GM12878 (cell line): ENCODE data around the gene CARD11. TPM values are rescaled to one million over a fixed set of nuclear protein-coding genes. Genes with fewer than 3 reads are reported as not detected.

Experiments
- ATAC-seq: fragments of 200-7000 bp; cut with Tn5 transposase; 3 replicates; pipeline ENCODE4 v1.9.1; 2020; ENCODE audit warnings: mild to moderate bottlenecking, moderate library complexity
- BruUV-seq: library from RNA; stranded (reverse); fragments of 400-500 nt; replicated peaks from 2 replicates; lab custom pipeline; 2021; lab: Mats Ljungman, UMichigan
- CTCF ChIA-PET: fragments of 300-600 bp; sonication (Branson Sonifier 250); formaldehyde crosslinking; extraction: SDS; loops from one replicate; lab custom pipeline; 2021; ENCODE audit warnings: inconsistent platforms; lab: Yijun Ruan, JAX
- POLR2A ChIA-PET: fragments of 350-600 bp; formaldehyde crosslinking; extraction: SDS; loops from one replicate; lab custom pipeline; 2021; ENCODE audit warnings: inconsistent platforms; lab: Charles Lee
- RAD21 ChIA-PET: fragments of 300-600 bp; sonication (Branson Sonifier 250); formaldehyde crosslinking; loops from one replicate; lab custom pipeline; 2023; ENCODE audit warnings: antibody characterized with exemption; ENCODE audit not compliant: unreplicated experiment; lab: Charles Lee
- SMC1A ChIA-PET: fragments of 300-600 bp; sonication (Branson Sonifier 250); formaldehyde crosslinking; loops from one replicate; lab custom pipeline; 2023; ENCODE audit not compliant: unreplicated experiment, uncharacterized antibody; lab: Charles Lee
- DNase-seq: peaks from one replicate; pipeline ENCODE4 v3.0.0-alpha.2; 2011; ENCODE audit warnings: low read depth, low spot score
- FAIRE-seq: peaks from 3 replicates; lab custom pipeline; 2011; peaks lifted over from hg19 to GRCh38; lab: Jason Lieb, UNC
- H2AFZ ChIP-seq: 2 replicates; pipeline ENCODE4 v1.6.0; 2011; ENCODE audit warnings: low read depth, low read length, control low read depth; ENCODE audit not compliant: control insufficient read depth
- H3K27ac ChIP-seq: 2 replicates; pipeline ENCODE4 v1.5.1; 2011; ENCODE audit warnings: control low read depth; ENCODE audit not compliant: control insufficient read depth, insufficient read depth
- H3K27me3 ChIP-seq, 2 experiments: replicated peaks in 1 of 2; 2 replicates each; pipeline versions ENCODE4 v1.6.0 to v1.6.1; 2011; ENCODE audit warnings: low read length in 1 of 2; ENCODE audit not compliant: control insufficient read depth in 2 of 2, insufficient read depth in 2 of 2
- H3K36me3 ChIP-seq, 2 experiments: 2 replicates each; pipeline ENCODE4 v1.5.1; 2011; ENCODE audit warnings: low read length in 1 of 2; ENCODE audit not compliant: control insufficient read depth in 2 of 2, insufficient read depth in 2 of 2
- H3K4me1 ChIP-seq: 2 replicates; pipeline ENCODE4 v1.6.1; 2011; ENCODE audit warnings: mild to moderate bottlenecking, low read length, moderate library complexity, mixed read lengths; ENCODE audit not compliant: control insufficient read depth, insufficient read depth
- H3K4me2 ChIP-seq: 2 replicates; pipeline ENCODE4 v1.6.0; 2011; ENCODE audit warnings: control low read depth; ENCODE audit not compliant: control insufficient read depth, insufficient read depth
- H3K4me3 ChIP-seq: fragments of 200-600 bp; sonication (generic); 2 replicates; pipeline ENCODE4 v1.5.1; 2016
- H3K79me2 ChIP-seq: 2 replicates; pipeline ENCODE4 v1.6.0; 2011; ENCODE audit warnings: low read length; ENCODE audit not compliant: control insufficient read depth, insufficient read depth
- H3K9ac ChIP-seq: 2 replicates; pipeline ENCODE4 v1.8.0; 2011; ENCODE audit warnings: low read length, control low read depth, mixed read lengths; ENCODE audit not compliant: control insufficient read depth, insufficient read depth
- H3K9me3 ChIP-seq: replicated peaks from 3 replicates; pipeline ENCODE4 v1.5.1; 2011; ENCODE audit warnings: mild to moderate bottlenecking, low read length; ENCODE audit not compliant: control insufficient read depth, insufficient read depth
- H4K20me1 ChIP-seq: 2 replicates; pipeline ENCODE4 v1.6.0; 2011; ENCODE audit not compliant: control insufficient read depth, insufficient read depth
- ASH2L ChIP-seq: fragments of 300-600, 200-600 bp; sonication (generic); IDR thresholded peaks from 2 replicates; pipeline ENCODE4 v1.6.1; 2017; ENCODE audit warnings: low read depth, mild to moderate bottlenecking, borderline replicate concordance
- DPF2 ChIP-seq: fragments of 450-650 bp; IDR thresholded peaks from 2 replicates; pipeline ENCODE4 v1.6.1; 2017; ENCODE audit warnings: mild to moderate bottlenecking
- ETV6 ChIP-seq, 2 experiments: fragments of 450-650 bp in 1 of 2; IDR thresholded peaks in 1 of 2; conservative IDR thresholded peaks in 1 of 2; 2 replicates each; pipeline ENCODE4 v1.6.1; 2014; ENCODE audit warnings: antibody characterized with exemption in 1 of 2, borderline replicate concordance in 1 of 2, low read depth in 1 of 2, mild to moderate bottlenecking in 1 of 2, moderate library complexity in 1 of 2
- GATAD2B ChIP-seq: fragments of 450-650 bp; conservative IDR thresholded peaks from 2 replicates; pipeline ENCODE4 v1.6.1; 2017; ENCODE audit warnings: low read depth, mild to moderate bottlenecking, moderate library complexity
- HDAC6 ChIP-seq: fragments of 200-600 bp; sonication (generic); IDR thresholded peaks from one replicate; pipeline ENCODE4 v1.8.0; 2017; ENCODE audit warnings: antibody characterized with exemption; ENCODE audit not compliant: unreplicated experiment
- JUNB ChIP-seq: IDR thresholded peaks from 2 replicates; pipeline ENCODE4 v1.6.1; 2016; ENCODE audit warnings: antibody characterized with exemption, mild to moderate bottlenecking
- MLLT1 ChIP-seq: fragments of 450-650 bp; IDR thresholded peaks from 2 replicates; pipeline ENCODE4 v1.6.1; 2016; ENCODE audit warnings: mild to moderate bottlenecking
- MTA3 ChIP-seq: IDR thresholded peaks from 2 replicates; pipeline ENCODE4 v1.6.1; 2012; ENCODE audit warnings: low read length, inconsistent platforms, borderline replicate concordance
- RAD21 ChIP-seq: IDR thresholded peaks from 2 replicates; pipeline ENCODE4 v1.6.1; 2011; ENCODE audit warnings: mild to moderate bottlenecking, low read depth, low read length, moderate library complexity; ENCODE audit not compliant: insufficient read depth
- RAD51 ChIP-seq: fragments of 450-650 bp; IDR thresholded peaks from 2 replicates; pipeline ENCODE4 v1.6.1; 2016; ENCODE audit warnings: moderate library complexity, mild to moderate bottlenecking, inconsistent platforms
- STAT3 ChIP-seq: IDR thresholded peaks from 2 replicates; pipeline ENCODE4 v1.6.1; 2011; ENCODE audit warnings: low read depth, low read length, improper control_type of control experiment
- TAF1 ChIP-seq: IDR thresholded peaks from 2 replicates; pipeline ENCODE4 v1.6.1; 2011; ENCODE audit warnings: mild to moderate bottlenecking, low read depth, low read length, borderline replicate concordance
- TBL1XR1 ChIP-seq: IDR thresholded peaks from 2 replicates; pipeline ENCODE4 v1.6.1; 2012; ENCODE audit warnings: low read depth, low read length, improper control_type of control experiment
- TCF7 ChIP-seq: IDR thresholded peaks from 2 replicates; pipeline ENCODE4 v1.6.1; 2014; ENCODE audit warnings: antibody characterized with exemption, borderline replicate concordance
- ZNF622 ChIP-seq: fragments of 450-650 bp; IDR thresholded peaks from 2 replicates; pipeline ENCODE4 v1.6.1; 2017; ENCODE audit warnings: mild to moderate bottlenecking, inconsistent platforms
- ZZZ3 ChIP-seq: IDR thresholded peaks from 2 replicates; pipeline ENCODE4 v1.6.1; 2011; ENCODE audit warnings: low read depth; ENCODE audit not compliant: control insufficient read depth, insufficient read length
- WGBS: methylation state at CpG from one replicate; pipeline ENCODE4 v1.1.6; 2016; ENCODE audit warnings: low lambda C conversion rate; ENCODE audit not compliant: insufficient replicate concordance, insufficient coverage; ENCODE audit errors: missing lambda C conversion rate; 5-methylcytosine and 5-hydroxymethylcytosine counted together
- in situ Hi-C: fragments of 300-500 bp; cut with MboI; formaldehyde crosslinking; loops from 9 replicates; pipeline ENCODE4 v1.14.3; 2018; ENCODE audit warnings: mixed read lengths
- intact Hi-C: fragments of 100-400 bp; cut with micrococcal nuclease; formaldehyde crosslinking; loops from one replicate; pipeline ENCODE4 v1.14.2; 2022; ENCODE audit not compliant: unreplicated experiment
- polyA plus RNA-seq, 11 experiments: library from polyadenylated mRNA; depleted of rRNA in 4 of 11; unstranded in 6 of 11; stranded (reverse) in 5 of 11; fragments of >200 nt; fragmentation: Nextera tagmentation in 4 of 11; fragmentation: Illumina TruSeq in 1 of 11; extraction: Ambion mirVana in 4 of 11; extraction: Trizol in 1 of 11; gene quantifications; 1 replicate in 1 of 11; 2 replicates in 10 of 11; pipeline versions ENCODE4 v1.2.1 to v1.2.3, GENCODE V29; 2011 to 2016; ENCODE audit warnings: inconsistent platforms in 2 of 11, missing spikeins in 2 of 11, low read depth in 1 of 11
- total RNA-seq, 4 experiments: library from RNA; depleted of rRNA in 3 of 4; stranded (reverse); fragments of >200 nt in 3 of 4; fragmentation: Illumina TruSeq in 1 of 4; extraction: Trizol in 1 of 4; gene quantifications; 2 replicates each; pipeline versions ENCODE4 v1.2.1 to v1.2.3, GENCODE V29; 2013 to 2021

CARD11 gene
- total and polyA plus RNA-seq, 10 of the 15 experiments (the other 5 are each of a cell fraction or from before 2014, with no cell fraction given): 0.27 to 72.0 (median 28.4) TPM

DNA sequence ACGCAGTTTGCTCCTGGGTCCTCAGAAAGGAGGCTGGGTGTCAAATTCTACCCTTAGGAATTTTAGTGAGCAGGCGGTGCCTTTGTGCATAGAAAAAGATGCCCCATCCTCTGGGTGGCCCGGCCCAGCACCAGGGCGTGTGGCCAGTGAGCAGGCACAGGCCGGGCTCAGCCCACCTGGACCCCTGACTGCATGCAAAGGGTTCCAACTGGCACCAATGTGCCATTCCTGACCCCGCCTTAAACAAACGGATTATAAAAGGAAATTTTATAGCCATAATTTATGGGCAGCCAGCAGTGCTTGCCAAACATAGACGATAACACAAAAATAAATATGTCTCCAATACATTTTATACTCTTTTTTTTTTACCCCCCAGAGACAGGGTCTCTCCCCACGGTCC is 159.5 kb downstream of the CARD11 start:
- DNase-seq: no peak
- ChIA-PET CTCF (interaction anchor here (1.1 kb wide), 1 partner anchor 270 kb away, joined by 3 read pairs; no protein-coding TSS in a partner anchor), POLR2A (interaction anchor here (0.7 kb wide), 1 partner anchor 728 kb away, joined by 4 read pairs; no protein-coding TSS in a partner anchor), SMC1A (no interaction called here)
- intact Hi-C loops: no loop called here
- H3K27me3 ChIP-seq: no peaks in the 10 kb centered on the region
- no peaks in the 10 kb centered on the region for H3K9me3 ChIP-seq
- H3K4me2 ChIP-seq: no peak overlapping the region
- no peak overlapping the region for H2AFZ ChIP-seq
- no peaks in the 10 kb centered on the region for H3K4me1 ChIP-seq
- 53% methylated on average over 9 of the region's 9 CpGs for WGBS
- no peak overlapping the region for H3K27ac ChIP-seq
- BruUV-seq: no TSS peak
- TF ChIP-seq ZZZ3 (no peak), RAD21 (no peak), DPF2 (no peak), ETV6 (conservative IDR thresholded peaks at IDR 0.05 in 1 of 2, IDR thresholded peaks at IDR 0.05 in 1 of 2; ENCODE audit: borderline replicate concordance in 1 of 2, low read depth in 1 of 2) (no peak), RAD51 (no peak)
- TF ChIP-seq, all 136 proteins: peak for 0
- Histone ChIP-seq H3K4me3 (no peak overlapping the region), H3K9ac (no peak overlapping the region), H3K79me2 (no peaks in the 10 kb centered on the region), H3K36me3 (no peaks in the 10 kb centered on the region), H4K20me1 (no peaks in the 10 kb centered on the region)
- no peak for FAIRE-seq
- ATAC-seq: no peak
- RAD21 ChIA-PET: no interaction called here
- in situ Hi-C loops: no loop called here

GRCh38 chr7:2883101-2883500 is 160.6 kb downstream of the CARD11 start:
- H3K9me3 ChIP-seq: no peaks in the 10 kb centered on the region
- ATAC-seq: no peak
- POLR2A ChIA-PET: no interaction called here
- H3K79me2 ChIP-seq: no peaks in the 10 kb centered on the region
- peaks cover 7% of the 10 kb centered on the region for H3K4me1 ChIP-seq
- RAD21 ChIA-PET: no interaction called here
- H3K36me3 ChIP-seq: no peaks in the 10 kb centered on the region
- H4K20me1 ChIP-seq: no peaks in the 10 kb centered on the region
- no peak overlapping the region for H2AFZ ChIP-seq
- no peak for DNase-seq
- in situ Hi-C loops (no loop called here), intact Hi-C loops (no loop called here)
- SMC1A ChIA-PET: no interaction called here
- no peaks in the 10 kb centered on the region for H3K27me3 ChIP-seq
- FAIRE-seq: no peak
- no TSS peak for BruUV-seq
- WGBS: 53% methylated on average over 12 of the region's 17 CpGs
- CTCF ChIA-PET: no interaction called here
- no peak overlapping the region for H3K27ac ChIP-seq
- H3K4me2 ChIP-seq: no peak overlapping the region
- H3K9ac ChIP-seq: no peak overlapping the region
- H3K4me3 ChIP-seq: no peak overlapping the region
- TF ChIP-seq TAF1 (no peak), GATAD2B (no peak), HDAC6 (no peak), ZNF622 (no peak), TBL1XR1 (no peak), ASH2L (no peak), MTA3 (no peak), TCF7 (no peak), MLLT1 (no peak), JUNB (no peak), STAT3 (no peak)
